Endothelial cell of hepatic sinusoid (primary cell): ENCODE results near the gene GCK.

ENCODE experiments used
- in situ Hi-C: cut with HindIII; loops from 2 replicates; pipeline ENCODE4 v1.10.0; 2017; ENCODE audit warnings: low sequenced_read_pairs

Gene GCK

DNA sequence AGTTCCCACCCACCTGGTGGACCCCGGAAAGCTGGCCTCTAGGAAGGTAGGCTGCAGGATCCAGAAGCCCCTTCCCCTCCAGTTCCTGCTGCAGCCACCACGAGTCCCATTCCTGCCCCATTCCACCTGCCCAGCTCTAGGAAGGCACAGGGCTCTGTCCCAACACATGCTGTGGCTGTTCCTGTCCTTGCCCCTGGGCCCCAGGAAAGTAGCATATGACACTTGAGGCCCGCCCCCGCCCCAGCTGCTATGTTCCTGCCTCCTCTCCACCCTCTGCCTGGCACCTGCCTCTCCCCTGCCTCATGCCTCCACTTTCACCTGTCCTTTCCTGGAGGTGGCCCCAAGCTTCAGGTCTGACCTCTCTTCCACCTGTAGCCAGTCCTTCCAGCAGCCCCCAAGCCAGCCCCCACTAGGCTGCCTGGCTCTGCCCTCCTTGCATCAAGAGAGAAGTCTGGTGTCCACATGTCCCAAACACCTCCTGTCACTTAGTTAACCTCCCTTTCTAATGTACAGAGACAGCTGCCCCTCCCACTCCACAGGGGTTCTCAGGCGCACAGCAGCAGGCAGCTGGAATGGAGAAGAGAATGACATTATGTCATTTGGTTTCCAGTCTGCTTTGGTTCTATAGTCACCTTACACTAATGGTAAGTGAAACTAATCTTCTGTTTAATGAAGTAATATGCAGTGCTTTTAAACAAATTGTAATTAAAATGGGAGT lies 34.3 kb upstream of the GCK start:
- in situ Hi-C loops, result loop anchor here (25.0 kb wide), 1 partner anchor 339 kb away; the partner anchor contains the start of gene DDX56

DNA sequence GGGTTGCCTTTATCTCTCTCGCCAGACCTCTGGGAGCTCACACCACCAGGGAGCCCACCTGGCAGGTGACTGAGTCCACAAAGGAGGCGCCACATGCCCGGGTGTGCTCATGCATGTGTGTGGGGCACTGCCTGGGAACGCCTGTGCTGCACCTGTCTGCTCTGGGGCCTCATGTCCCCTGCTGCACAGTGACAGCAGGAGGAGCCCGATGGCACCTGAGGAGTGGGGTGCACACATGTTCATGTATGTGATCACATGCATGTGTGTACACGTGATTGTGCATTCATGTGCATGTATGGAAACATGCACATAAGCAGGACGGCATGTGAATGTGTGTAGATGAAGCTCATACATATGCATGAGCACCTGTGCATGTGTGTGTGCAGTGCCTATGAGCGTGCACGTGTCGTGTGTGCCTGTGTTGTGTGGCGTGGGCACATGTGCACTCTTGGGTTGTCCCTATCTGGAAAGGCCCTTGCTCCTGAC lies 33.6 kb upstream of the GCK start:
- in situ Hi-C loops, result loop anchor here (25.0 kb wide), 1 partner anchor 339 kb away; the partner anchor contains the start of gene DDX56

DNA sequence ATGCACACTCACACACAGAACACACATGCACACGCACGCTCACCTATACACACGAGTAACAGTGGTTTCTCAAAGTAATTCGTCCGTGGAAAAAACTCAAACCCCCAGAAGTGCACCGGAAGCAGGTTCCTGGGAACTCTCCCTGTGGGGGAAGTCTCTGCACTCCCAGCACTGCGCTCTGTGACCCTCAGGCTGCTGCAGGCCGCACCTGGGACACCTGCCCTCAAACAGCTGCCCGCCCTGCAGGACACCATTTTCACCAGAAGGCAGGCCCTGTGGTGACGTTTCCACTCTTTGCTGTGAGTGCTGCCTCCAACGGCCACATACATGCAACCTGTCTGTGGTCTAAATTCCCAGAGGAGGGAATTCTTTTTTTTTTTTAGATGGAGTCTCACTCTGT lies 32.8 kb upstream of the GCK start:
- in situ Hi-C loops, result loop anchor here (25.0 kb wide), 1 partner anchor 340 kb away; the partner anchor contains the start of gene DDX56

DNA sequence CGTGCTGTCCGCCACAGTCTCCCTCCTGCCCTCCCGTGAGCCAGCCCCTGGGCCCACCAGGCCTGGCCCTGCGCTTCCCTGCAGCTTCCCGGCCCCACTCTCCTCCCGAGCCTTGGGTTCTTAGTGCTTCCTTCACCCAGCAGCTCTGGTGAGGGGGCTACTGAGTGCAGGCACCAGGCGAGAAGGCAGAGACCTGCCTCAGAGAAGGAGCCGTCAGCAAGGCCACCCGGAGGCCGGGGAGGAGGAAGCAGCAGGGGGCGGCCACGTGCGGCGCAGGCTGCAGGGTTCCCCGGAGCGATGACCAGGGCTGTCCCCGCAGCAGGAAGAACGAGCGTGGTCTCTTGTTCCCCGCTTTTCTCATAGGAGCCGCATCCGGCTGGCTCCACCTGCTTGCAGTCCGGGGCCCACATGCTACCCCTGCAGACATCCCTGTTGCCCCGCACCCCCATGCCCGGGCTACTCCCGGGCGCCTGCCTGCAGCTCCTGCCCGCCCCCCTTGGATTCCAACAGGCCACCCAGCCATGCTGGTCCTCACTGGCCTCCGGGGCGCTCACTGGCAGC lies 32.1 kb upstream of the GCK start:
- in situ Hi-C loops, result loop anchor here (25.0 kb wide), 1 partner anchor 341 kb away; the partner anchor contains the start of gene DDX56

DNA sequence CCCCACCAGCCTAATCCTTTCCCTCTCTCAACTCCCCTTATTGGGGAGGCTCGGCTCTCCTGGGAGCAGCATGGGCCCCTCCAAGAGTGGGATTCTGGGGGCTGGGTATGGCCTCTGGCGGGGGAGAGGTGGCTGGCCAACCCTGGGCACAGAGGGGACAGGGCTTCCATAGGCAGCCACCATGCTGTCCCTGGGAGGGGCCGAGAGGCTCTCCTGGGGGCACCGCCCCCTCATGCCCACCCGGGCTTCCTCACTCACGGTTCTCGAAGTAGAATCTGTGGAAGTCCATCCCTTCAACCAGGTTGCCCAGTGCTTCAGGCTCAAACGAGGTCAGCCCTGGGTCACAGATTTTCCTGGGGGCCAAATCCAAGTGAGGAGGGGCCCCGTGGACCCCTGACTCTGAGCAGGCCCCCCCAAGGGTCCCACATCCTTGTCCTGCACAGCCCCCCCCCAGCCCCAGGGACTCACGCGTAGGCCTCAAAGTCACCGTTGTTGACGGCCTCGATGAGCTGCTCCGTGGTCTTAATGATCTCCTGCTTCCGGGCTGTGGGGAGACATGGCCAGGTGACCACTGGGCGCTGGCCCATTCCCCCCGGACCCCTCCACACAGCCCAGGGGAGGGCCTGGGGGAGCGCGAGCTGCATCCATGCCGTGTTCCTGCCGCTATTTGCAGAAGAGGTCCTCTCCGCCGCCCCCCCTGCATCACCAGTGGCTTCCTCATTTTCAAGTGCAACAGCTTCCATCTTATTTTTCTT lies 31.3 kb upstream of the GCK start:
- in situ Hi-C loops, result loop anchor here (25.0 kb wide), 1 partner anchor 342 kb away; the partner anchor contains the start of gene DDX56

DNA sequence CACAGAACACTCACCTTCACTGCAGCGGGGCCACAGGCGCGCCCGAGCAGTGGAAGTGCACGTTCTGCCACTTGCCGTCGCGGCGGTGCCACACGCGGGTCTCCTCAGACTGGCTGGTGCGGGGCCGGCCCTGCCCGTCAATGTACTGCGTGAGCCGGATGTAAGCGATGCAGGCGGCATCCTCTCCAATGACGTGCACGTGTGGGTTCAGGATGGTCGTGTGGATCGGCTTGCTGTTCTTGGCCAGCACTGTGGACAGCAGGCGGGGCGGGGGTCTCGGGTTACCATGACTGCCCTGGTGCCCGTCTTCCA lies 30.8 kb upstream of the GCK start:
- in situ Hi-C loops, result loop anchor here (25.0 kb wide), 1 partner anchor 342 kb away; the partner anchor contains the start of gene DDX56

DNA sequence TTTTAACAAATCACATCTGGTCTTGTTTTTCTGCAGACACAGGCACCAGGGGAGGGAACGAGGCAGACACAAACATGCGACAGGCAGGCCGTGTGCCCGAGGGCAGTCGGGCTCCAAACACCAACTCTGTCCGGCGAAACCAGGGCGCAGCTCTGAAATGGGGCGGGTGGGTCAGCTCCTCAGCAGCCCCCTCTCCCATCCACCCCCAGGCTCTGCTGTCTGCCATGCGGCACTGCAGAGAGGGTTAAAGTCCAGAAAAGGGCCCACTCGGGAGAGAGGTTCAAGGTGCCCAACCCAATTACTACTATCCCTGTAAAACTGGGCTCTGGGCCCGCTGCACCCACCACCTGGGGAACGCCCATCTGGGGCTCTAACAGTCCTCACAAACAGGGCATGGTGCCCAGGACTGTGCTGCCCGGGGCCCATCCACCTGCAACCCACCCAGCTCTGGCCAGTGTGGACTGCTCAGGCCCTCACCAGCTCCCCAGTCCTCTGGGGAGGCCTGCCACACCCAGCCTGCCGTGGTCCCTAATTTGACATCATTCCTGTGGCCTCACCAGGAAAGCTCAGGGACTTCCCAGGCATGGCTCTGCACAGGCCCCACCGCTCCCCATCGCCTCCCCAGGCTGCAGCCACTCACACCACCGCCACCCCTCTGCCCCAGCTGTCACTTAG lies 30.3 kb upstream of the GCK start:
- in situ Hi-C loops, result loop anchor here (25.0 kb wide), 1 partner anchor 343 kb away; the partner anchor contains the start of gene DDX56

DNA sequence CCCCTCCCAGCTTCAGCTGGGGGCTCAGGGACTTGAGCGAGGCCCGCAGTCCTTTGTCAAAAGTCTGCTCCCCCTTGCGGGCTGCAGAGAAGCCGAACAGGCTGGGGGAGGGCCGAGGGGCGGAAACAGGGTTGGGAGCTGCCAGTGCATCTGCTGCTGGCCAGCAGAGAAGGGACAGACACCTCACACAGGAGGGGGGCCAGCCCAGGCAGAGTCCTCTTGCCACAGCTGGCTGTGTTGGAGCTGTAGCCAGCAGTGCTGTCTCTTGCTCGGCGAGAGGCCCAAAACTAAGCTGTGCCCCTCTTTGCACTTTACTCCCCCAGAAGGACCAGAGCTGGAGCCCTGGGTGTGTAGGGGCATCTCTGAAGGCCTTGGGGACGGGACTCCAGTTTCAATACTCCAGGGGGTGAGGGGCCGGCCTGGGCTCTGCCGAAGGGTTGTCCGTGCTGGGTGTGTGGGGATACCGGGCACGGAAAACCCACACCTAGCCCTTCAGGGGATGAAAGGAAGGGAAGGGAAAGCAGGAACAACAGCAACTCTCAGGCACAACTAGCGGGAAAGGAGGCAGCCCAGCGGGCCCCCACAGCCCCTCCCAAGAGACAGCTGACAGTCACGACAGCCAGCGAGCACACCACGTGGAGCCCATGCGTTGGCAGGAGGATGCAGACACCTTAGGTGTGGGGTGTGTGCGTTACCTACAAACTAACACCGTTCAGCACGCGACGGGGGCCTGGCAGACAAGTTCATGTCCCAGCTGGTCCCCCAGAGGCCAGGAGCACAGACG lies 29.4 kb upstream of the GCK start:
- in situ Hi-C loops, result loop anchor here (25.0 kb wide), 1 partner anchor 344 kb away; the partner anchor contains the start of gene DDX56

DNA sequence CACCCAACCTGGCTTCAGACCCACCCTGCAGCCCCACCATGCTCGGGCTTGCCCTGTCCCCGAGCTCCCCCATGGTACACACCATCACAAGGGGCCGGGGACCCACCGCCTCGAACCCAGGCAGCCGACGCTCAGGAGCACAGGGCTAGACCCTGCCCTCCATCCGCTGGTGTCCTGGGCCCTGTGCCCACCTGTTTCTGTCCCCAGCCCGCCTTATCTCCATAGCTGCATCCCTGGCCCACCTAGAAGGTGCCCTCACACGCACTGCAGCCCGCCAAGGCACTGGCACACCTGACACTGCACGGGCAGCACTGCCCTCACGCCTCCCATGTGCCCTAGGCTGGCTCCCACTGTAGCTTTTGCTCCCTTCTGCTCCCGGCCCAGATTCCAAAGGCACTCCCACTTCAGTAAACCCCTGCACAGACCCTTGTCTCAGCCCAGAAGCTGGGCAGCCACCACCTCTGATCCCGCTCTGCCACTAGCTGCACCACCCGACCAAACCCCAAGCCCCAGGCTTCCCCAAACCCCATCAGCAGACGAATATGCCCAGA lies 28.7 kb upstream of the GCK start:
- in situ Hi-C loops, result loop anchor here (25.0 kb wide), 1 partner anchor 344 kb away; the partner anchor contains the start of gene DDX56

DNA sequence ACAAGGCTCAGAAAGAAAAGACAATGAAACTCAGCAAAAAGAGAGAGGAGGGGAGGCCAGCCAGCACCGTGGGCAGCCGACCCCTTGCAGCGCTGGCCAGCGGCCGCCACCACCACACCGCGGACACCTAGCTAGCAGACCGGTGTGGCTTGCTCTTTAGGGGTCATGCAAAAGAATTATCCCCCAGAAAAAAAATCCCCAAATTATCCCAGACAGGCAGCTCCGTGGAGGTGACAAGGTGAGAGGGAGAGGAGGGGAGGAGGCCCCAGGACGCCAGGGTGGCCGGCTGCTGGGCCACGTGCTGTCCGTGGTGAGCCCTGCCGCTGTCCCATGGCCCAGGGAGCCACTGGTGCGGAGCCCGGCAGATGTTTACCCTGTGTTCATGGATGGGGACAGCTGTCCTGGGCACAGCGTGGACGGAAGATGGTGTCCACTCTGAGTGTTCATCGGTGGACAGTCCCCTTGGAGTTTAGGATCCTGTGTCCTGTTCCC lies 28.0 kb upstream of the GCK start:
- in situ Hi-C loops, result loop anchor here (25.0 kb wide), 1 partner anchor 345 kb away; the partner anchor contains the start of gene DDX56

DNA sequence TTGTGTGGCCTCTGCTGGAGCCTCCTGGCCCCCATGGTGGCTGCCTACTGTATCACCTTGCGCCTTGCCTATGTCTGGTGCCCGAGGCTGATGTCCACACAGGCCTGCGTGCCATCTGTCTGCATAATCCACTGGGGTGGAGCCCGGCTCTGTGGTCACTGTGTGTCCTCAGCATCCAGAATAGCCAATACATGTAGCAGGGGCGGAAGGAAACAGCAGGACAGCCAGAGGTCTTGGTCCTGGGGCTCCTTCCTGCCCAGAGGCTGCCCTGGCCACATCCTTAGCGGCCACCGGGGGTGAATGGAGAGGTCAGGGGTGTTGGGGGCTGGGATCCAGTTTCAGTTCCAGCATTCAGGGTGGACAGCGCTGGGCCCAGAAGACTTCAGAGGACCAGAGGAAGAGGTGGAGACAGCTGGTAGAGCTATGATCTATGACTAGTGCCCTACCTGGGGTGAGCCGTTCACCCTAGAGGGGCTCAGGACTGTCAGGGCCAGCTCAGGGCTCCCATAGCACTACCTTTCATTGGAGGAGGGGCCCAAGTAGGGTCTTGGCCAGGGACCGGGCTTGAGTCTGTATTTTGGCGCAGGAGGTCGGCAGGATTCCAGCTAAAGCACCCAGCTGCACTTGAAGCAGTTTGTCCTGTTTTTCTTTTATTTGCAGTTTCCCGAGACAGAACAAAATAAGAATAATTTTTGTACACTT lies 27.4 kb upstream of the GCK start:
- in situ Hi-C loops, result loop anchor here (25.0 kb wide), 1 partner anchor 346 kb away; the partner anchor contains the start of gene DDX56

DNA sequence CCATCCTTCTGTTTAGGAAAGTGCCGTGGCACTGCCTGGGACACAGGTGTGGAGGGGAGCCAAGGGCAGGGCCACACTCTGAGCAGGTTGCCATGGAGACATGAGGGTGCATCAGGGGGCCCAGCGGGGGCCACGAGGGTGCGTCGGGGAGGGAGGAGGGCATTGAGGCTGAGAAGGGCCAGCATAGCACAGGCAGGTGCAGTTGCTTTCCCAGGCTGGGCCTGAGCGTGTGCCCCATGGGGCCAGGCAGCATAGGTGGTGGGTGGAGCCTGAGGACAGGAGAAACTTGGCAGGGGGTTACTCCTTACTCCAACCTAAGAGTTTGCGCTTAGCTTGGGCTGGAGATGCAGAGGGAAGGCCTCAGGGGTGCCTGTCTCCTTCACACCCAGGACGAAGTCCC lies 26.8 kb upstream of the GCK start:
- in situ Hi-C loops, result loop anchor here (25.0 kb wide), 1 partner anchor 346 kb away; the partner anchor contains the start of gene DDX56

DNA sequence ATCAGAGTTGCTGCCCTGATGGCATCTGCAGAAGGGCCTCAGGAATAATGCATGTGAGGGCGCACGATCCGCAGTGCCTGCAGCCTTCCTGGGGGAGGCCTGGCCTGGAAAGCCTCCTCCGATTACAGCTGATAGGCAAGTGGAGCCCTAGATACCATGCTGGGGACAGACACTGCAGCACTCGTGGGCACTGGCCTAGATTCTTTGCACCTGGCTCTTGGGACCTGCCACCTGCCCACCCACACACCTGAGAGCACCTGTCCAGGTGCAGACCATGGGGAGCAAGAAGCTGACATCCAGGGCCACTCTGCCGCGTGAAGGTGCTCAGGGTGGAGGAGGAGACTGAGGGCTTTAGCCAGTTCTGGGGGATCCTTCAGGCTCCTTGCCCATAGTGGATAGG lies 26.3 kb upstream of the GCK start:
- in situ Hi-C loops, result loop anchor here (25.0 kb wide), 1 partner anchor 347 kb away; the partner anchor contains the start of gene DDX56

DNA sequence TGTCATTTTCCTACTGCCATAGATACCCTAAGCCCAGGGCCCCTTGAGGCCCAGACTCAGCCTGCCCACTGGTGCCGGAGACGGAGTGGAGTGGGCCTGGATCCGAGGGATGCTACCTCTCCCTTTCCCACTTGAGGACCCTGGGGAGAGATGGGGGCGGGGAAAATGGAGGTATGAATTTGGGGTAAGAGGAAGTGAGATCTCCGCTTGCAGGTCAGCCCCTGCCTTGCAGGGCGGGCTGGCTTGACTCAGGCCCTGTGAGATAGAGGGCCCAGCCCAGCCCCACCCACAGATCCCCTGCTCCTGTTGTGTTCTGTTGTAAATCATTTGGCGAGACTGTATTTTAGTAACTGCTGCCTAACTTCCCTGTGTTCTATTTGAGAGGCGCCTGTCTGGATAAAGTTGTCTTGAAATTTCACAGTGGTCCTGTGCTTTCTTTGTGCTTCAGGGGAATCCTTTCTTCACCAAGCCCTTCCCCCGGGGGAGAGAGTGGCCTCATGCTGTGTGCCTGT lies 24.7 kb upstream of the GCK start:
- in situ Hi-C loops, result loop anchor here (5.0 to 25.0 kb wide), 3 partner anchors 53 to 348 kb away; partner anchors contain the start of gene DDX56

DNA sequence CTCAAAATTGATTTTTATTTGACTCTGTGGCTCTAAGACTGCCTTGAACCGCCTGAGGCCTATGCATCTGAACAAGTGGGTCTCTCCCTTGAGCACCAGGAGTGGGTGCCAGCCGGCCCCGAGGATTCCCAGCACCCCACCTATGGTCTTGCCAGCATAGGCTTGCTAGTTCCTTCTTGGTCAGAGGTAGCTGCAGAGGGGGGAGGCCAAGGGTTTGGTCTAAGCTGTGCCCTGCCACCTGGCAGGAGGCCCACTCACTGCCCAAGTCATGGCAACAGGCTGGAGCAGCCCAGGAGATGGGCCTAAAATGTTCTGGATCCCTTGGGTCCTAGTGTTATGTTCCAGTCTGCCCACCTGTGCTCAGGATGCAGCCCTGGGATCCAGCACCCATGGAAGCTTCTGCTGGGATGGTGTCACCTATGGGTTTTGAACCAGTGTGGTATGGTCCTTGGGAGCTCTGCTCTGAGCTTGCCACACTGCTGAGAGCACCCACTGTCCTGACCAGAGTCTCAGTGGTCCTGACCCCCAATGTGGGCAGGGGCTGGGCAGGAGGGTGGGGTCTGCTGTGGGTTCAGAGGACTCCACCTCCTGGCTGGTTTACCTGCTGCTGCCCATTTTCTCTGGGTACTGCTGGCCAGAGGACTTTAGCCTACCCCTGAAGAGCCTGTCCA lies 24.1 kb upstream of the GCK start:
- in situ Hi-C loops, result loop anchor here (5.0 to 25.0 kb wide), 3 partner anchors 54 to 349 kb away; partner anchors contain the start of gene DDX56

DNA sequence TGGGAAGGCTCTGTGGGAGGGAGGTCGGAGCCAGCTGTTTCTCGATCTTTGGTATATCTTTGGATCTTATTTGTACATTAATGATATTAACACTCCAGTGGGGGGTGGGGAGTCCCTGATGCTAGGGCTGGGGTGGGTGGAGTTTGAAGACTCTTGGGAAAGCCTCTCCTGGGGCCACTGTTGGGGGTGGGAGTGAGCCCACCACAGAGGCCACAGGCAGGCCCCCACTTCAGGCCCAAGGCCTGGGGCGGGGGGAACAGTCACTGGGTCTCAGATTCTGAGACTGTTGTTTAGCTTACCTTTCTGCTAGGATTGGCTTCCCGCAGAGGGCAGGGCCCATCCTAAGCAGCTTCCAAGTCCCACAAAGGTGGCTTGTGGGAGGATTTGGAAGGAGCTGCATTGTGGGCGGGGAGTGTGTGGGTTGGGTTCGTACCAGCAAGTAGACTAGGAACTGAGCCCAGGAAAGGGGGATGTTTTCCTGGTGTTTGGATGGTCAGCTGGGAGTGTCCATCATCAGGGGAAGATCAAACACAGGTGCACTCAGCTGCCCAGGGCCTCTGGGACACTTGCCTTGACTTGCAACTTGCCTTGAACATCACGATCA lies 23.4 kb upstream of the GCK start:
- in situ Hi-C loops, result loop anchor here (5.0 to 25.0 kb wide), 3 partner anchors 55 to 350 kb away; partner anchors contain the start of gene DDX56

DNA sequence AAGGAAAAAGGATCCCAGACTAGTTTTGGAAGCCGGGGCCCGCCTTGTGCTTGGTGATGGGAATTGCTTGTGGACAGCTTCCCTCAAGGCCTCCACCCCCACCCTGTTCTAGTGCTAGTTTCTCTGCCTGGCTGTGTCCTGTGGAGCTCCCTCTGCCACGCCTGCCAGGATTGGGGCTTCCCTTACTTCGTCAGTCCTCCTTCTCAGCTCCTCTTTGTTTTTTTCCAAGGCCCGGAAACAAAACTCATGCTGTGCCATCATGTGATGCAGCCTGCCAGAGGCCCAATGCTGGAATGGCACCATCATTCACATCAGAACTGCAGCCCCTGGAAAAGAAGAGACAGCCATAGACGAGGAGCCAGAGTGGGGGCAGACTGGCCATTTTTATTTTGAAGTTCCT lies 22.8 kb upstream of the GCK start:
- in situ Hi-C loops, result loop anchor here (5.0 to 25.0 kb wide), 3 partner anchors 55 to 350 kb away; partner anchors contain the start of gene DDX56
